Pulmonary artery endothelial cell (primary cell): ENCODE results near the gene SWAP70. TPM values are rescaled to one million over a fixed set of nuclear protein-coding genes. Genes with fewer than 3 reads are reported as not detected.

Experiments used
- DNase-seq: peaks from one replicate; pipeline ENCODE4 v3.0.0-alpha.2; 2011; ENCODE audit warnings: low read depth, low spot score
- total RNA-seq: library from RNA; depleted of rRNA; stranded (reverse); fragments of >200 nt; gene quantifications from 2 replicates; pipeline ENCODE4 v1.2.3, GENCODE V29; 2014

SWAP70 gene
- total RNA-seq, 1 donor from 2014 or later, result 132 TPM

GRCh38 chr11:9651481-9651880 lies 12.4 kb upstream of the SWAP70 start:
- DNase-seq, result no peak

GRCh38 chr11:9651899-9652748 lies 11.8 kb upstream of the SWAP70 start:
- DNase-seq, result no peak

- no peak for DNase-seq
Measured at GRCh38 chr11:9653871-9654270, 10.0 kb upstream of the SWAP70 start.

GRCh38 chr11:9656864-9657263 lies 7.0 kb upstream of the SWAP70 start:
- DNase-seq, result no peak

GRCh38 chr11:9657531-9657930 lies 6.3 kb upstream of the SWAP70 start:
- no peak for DNase-seq

- DNase-seq, result no peak
Measured at GRCh38 chr11:9660886-9661285, 3.0 kb upstream of the SWAP70 start.

GRCh38 chr11:9662273-9662672 lies 1.6 kb upstream of the SWAP70 start:
- no peak for DNase-seq

- no peak for DNase-seq
Measured at GRCh38 chr11:9664276-9665171, 647 bp downstream of the SWAP70 start.

- DNase-seq, result no peak
Measured at GRCh38 chr11:9665749-9666148, 1.9 kb downstream of the SWAP70 start.

- DNase-seq, result no peak
Measured at GRCh38 chr11:9669954-9670353, 6.1 kb downstream of the SWAP70 start.

GRCh38 chr11:9672288-9672916 lies 8.5 kb downstream of the SWAP70 start:
- DNase-seq, result no peak

- no peak for DNase-seq
Measured at GRCh38 chr11:9672918-9673317, 9.0 kb downstream of the SWAP70 start.

GRCh38 chr11:9675691-9676090 lies 11.8 kb downstream of the SWAP70 start:
- DNase-seq, result no peak

- DNase-seq, result no peak
Measured at GRCh38 chr11:9677951-9678350, 14.1 kb downstream of the SWAP70 start.

- no peak for DNase-seq
Measured at GRCh38 chr11:9678576-9678975, 14.7 kb downstream of the SWAP70 start.

GRCh38 chr11:9680028-9680427 lies 16.2 kb downstream of the SWAP70 start:
- DNase-seq, result no peak

GRCh38 chr11:9681583-9682372 lies 17.9 kb downstream of the SWAP70 start:
- no peak for DNase-seq

GRCh38 chr11:9687711-9688477 lies 24.0 kb downstream of the SWAP70 start:
- no peak for DNase-seq

- DNase-seq, result peak; percentile 94
Measured at GRCh38 chr11:9688716-9689511, 25.0 kb downstream of the SWAP70 start.

- no peak for DNase-seq
Measured at GRCh38 chr11:9689721-9690120, 25.8 kb downstream of the SWAP70 start.
